Tibial nerve (tissue), 4 donors: ENCODE results near the gene GABBR2. TPM values are rescaled to one million over a fixed set of nuclear protein-coding genes. Genes with fewer than 3 reads are reported as not detected.

Experiments used
- DNase-seq, 2 donors: peaks; one replicate each; pipeline ENCODE4 v3.0.0-alpha.2; 2019; ENCODE audit warnings: low spot score in 2 of 2
- H3K27ac ChIP-seq, 4 donors: fragments of 200-600 bp; sonication (generic) in 3 of 4; one replicate each; pipeline ENCODE4 v1.5.1; 2017 to 2019; ENCODE audit warnings: mild to moderate bottlenecking in 1 of 4
- H3K27me3 ChIP-seq, 2 donors: fragments of 200-600 bp; sonication (generic) in 1 of 2; one replicate each; pipeline versions ENCODE4 v1.5.1 to v1.6.0; 2017 to 2019
- H3K36me3 ChIP-seq, 3 donors: fragments of 200-600 bp; sonication (generic); one replicate each; pipeline ENCODE4 v1.5.1; 2018 to 2019
- H3K4me1 ChIP-seq, 4 donors: fragments of 200-600 bp; sonication (generic) in 3 of 4; one replicate each; pipeline ENCODE4 v1.5.1; 2017 to 2019
- H3K4me3 ChIP-seq, 4 donors: fragments of 200-600 bp; sonication (generic) in 3 of 4; one replicate each; pipeline ENCODE4 v1.5.1; 2017 to 2019; ENCODE audit warnings: mild to moderate bottlenecking in 1 of 4, moderate library complexity in 1 of 4
- H3K9me3 ChIP-seq, 4 donors: fragments of 200-600 bp; sonication (generic) in 3 of 4; one replicate each; pipeline ENCODE4 v1.5.1; 2017 to 2019
- CTCF ChIP-seq, 5 experiments: fragments of 200-600 bp in 3 of 5; fragments of 450-650 bp in 2 of 5; sonication (generic) in 3 of 5; IDR thresholded peaks; one replicate each; pipeline ENCODE4 v1.5.1; 2016 to 2019; ENCODE audit warnings: antibody characterized with exemption in 5 of 5, mild to moderate bottlenecking in 3 of 5, moderate library complexity in 2 of 5
- EP300 ChIP-seq, 2 donors: sonication (generic); formaldehyde crosslinking; IDR thresholded peaks; one replicate each; pipeline ENCODE4 v1.6.1; 2017; ENCODE audit warnings: antibody characterized with exemption in 2 of 2, mild to moderate bottlenecking in 1 of 2
- POLR2A ChIP-seq, 2 donors: fragments of 450-650 bp; IDR thresholded peaks; one replicate each; pipeline ENCODE4 v1.6.1; 2017; ENCODE audit warnings: antibody characterized with exemption in 2 of 2, mild to moderate bottlenecking in 2 of 2, moderate library complexity in 2 of 2
- WGBS, 2 donors: methylation state at CpG; one replicate each; pipeline ENCODE4 v1.1.5; 2018; 5-methylcytosine and 5-hydroxymethylcytosine counted together
- total RNA-seq, 4 donors: library from RNA; depleted of rRNA; stranded (reverse); fragments of >200 nt; gene quantifications; one replicate each; pipeline ENCODE4 v1.1.0, GENCODE V29; 2016

The GABBR2 gene
- total RNA-seq, 4 donors from 2014 or later: 0.20 to 0.22 TPM; not detected in 2

- no peaks in the 10 kb centered on the region for H3K9me3 ChIP-seq
- no peaks in the 10 kb centered on the region for H3K36me3 ChIP-seq
- DNase-seq: no peak
- TF ChIP-seq POLR2A (IDR thresholded peaks at IDR 0.05) (no peak), EP300 (IDR thresholded peaks at IDR 0.05) (no peak), CTCF (IDR thresholded peaks at IDR 0.05) (no peak)
- no peaks in the 10 kb centered on the region for H3K27me3 ChIP-seq
- H3K4me3 ChIP-seq: no peak overlapping the region
- WGBS, 2 donors: 76 to 78% methylated on average over 3 of the region's 3 CpGs
- H3K4me1 ChIP-seq: peaks cover 0 to 18% (median 0%) of the 10 kb centered on the region in 4 donors
- H3K27ac ChIP-seq: no peak overlapping the region
Measured at GRCh38 chr9:98300611-98301010, 408.1 kb downstream of the GABBR2 start.

GRCh38 chr9:98298476-98298875, 410.3 kb downstream of the GABBR2 start:
- no peaks in the 10 kb centered on the region for H3K36me3 ChIP-seq
- DNase-seq: no peak
- H3K9me3 ChIP-seq: no peaks in the 10 kb centered on the region
- H3K4me3 ChIP-seq: no peak overlapping the region
- H3K27me3 ChIP-seq: no peaks in the 10 kb centered on the region
- no peak overlapping the region for H3K27ac ChIP-seq
- TF ChIP-seq CTCF (IDR thresholded peaks at IDR 0.05) (no peak), POLR2A (IDR thresholded peaks at IDR 0.05) (no peak)
- peaks cover 0 to 18% (median 0%) of the 10 kb centered on the region in 4 donors for H3K4me1 ChIP-seq

GRCh38 chr9:98295824-98296223, 412.9 kb downstream of the GABBR2 start:
- no peak for DNase-seq
- 82 to 83% methylated on average over 6 of the region's 6 CpGs for WGBS, 2 donors
- TF ChIP-seq POLR2A (IDR thresholded peaks at IDR 0.05) (no peak), CTCF (IDR thresholded peaks at IDR 0.05) (no peak), EP300 (IDR thresholded peaks at IDR 0.05) (no peak)

GRCh38 chr9:98291820-98292219, 416.9 kb downstream of the GABBR2 start:
- Histone ChIP-seq H3K36me3 (no peaks in the 10 kb centered on the region), H3K9me3 (no peaks in the 10 kb centered on the region), H3K4me3 (no peak overlapping the region), H3K27me3 (no peaks in the 10 kb centered on the region), H3K4me1 (no peaks in the 10 kb centered on the region), H3K27ac (no peak overlapping the region)
- DNase-seq: no peak
- WGBS, 2 donors: 57 to 60% methylated on average over 5 of the region's 5 CpGs
- TF ChIP-seq EP300 (IDR thresholded peaks at IDR 0.05): no peak
- TF ChIP-seq CTCF (IDR thresholded peaks at IDR 0.05): no peak
- TF ChIP-seq POLR2A (IDR thresholded peaks at IDR 0.05): no peak

More at GRCh38 chr9:98295824-98296223, 412.9 kb downstream of the GABBR2 start:
- Histone ChIP-seq H3K36me3 (no peaks in the 10 kb centered on the region), H3K4me1 (no peaks in the 10 kb centered on the region), H3K27me3 (no peaks in the 10 kb centered on the region), H3K27ac (no peak overlapping the region), H3K4me3 (no peak overlapping the region), H3K9me3 (no peaks in the 10 kb centered on the region)

- Histone ChIP-seq H3K4me1 (no peaks in the 10 kb centered on the region), H3K27ac (no peak overlapping the region), H3K36me3 (no peaks in the 10 kb centered on the region), H3K9me3 (no peaks in the 10 kb centered on the region), H3K27me3 (no peaks in the 10 kb centered on the region), H3K4me3 (no peak overlapping the region)
- no peak for DNase-seq
- 92 to 94% methylated on average over 16 to 18 of the region's 18 CpGs for WGBS, 2 donors
- TF ChIP-seq EP300 (IDR thresholded peaks at IDR 0.05): no peak
- TF ChIP-seq POLR2A (IDR thresholded peaks at IDR 0.05): no peak
Measured at GRCh38 chr9:98290411-98290810, 418.3 kb downstream of the GABBR2 start.

GRCh38 chr9:98289614-98290201, 419.0 kb downstream of the GABBR2 start:
- H3K27me3 ChIP-seq: no peaks in the 10 kb centered on the region
- no peak for DNase-seq
- no peaks in the 10 kb centered on the region for H3K36me3 ChIP-seq
- no peak for TF ChIP-seq POLR2A (IDR thresholded peaks at IDR 0.05)
- no peak for TF ChIP-seq CTCF (IDR thresholded peaks at IDR 0.05)
- TF ChIP-seq EP300 (IDR thresholded peaks at IDR 0.05): no peak
- no peaks in the 10 kb centered on the region for H3K9me3 ChIP-seq
- H3K4me3 ChIP-seq: no peak overlapping the region
- no peaks in the 10 kb centered on the region for H3K4me1 ChIP-seq
- no peak overlapping the region for H3K27ac ChIP-seq
- WGBS, 2 donors: 68 to 77% methylated on average over 10 to 12 of the region's 12 CpGs
